ENCODE results near the gene BCL7C. TPM values are rescaled to one million over a fixed set of nuclear protein-coding genes. Genes with fewer than 3 reads are reported as not detected.

The BCL7C gene
- total RNA-seq, 1 experiment from 2014 or later: 44.9 TPM

GRCh38 chr16:30844671-30845449, 49.0 kb downstream of the BCL7C start:
- H3K79me2 ChIP-seq (ENCODE audit: insufficient read depth, low read length): no peaks in the 10 kb centered on the region
- no TSS peak for BruUV-seq (replicated peaks)
- ATAC-seq (peak; percentile 93), DNase-seq (ENCODE audit: low read depth, low spot score) (peak; percentile 71)
- ChIA-PET CTCF (interaction anchor here (0.6 to 1.6 kb wide), 14 partner anchors 14 to 171 kb away, joined by 3 to 13 read pairs (median 4); partner anchors contain the start of gene CTF1), POLR2A (interaction anchor here (0.7 to 1.5 kb wide), 3 partner anchors 39 to 95 kb away, joined by 3 to 4 read pairs (median 3); no protein-coding TSS in a partner anchor), RAD21 (ENCODE audit: low non-redundant PET in 1 of 2, low total read pairs in 2 of 2, uncharacterized antibody in 2 of 2, unreplicated experiment in 2 of 2) (interaction anchor here (0.7 to 1.7 kb wide), 5 partner anchors 57 to 503 kb away, joined by 3 to 5 read pairs (median 4); no protein-coding TSS in a partner anchor)
- no peak overlapping the region for H2AFZ ChIP-seq (ENCODE audit: low read depth, low read length, poor library complexity, severe bottlenecking)
- no peak overlapping the region for H3K4me3 ChIP-seq (replicated peaks in 1 of 2; ENCODE audit: low read depth in 1 of 2, low read length in 2 of 2)
- H3K27me3 ChIP-seq (ENCODE audit: insufficient read depth, low read length): no peaks in the 10 kb centered on the region
- H3K9me2 ChIP-seq (ENCODE audit: insufficient read depth): no peaks in the 10 kb centered on the region
- peaks cover 0 to 7% of the 10 kb centered on the region in 2 experiments; a peak in 1 of 4 replicates for H3K4me1 ChIP-seq (ENCODE audit: control insufficient read depth in 1 of 2, insufficient read depth in 2 of 2, low read length in 2 of 2)
- H4K20me1 ChIP-seq (ENCODE audit: insufficient read depth): no peaks in the 10 kb centered on the region
- H3K27ac ChIP-seq (ENCODE audit: low read depth, low read length): no peak overlapping the region
- no peaks in the 10 kb centered on the region for H3K36me3 ChIP-seq (ENCODE audit: control insufficient read depth in 1 of 2, insufficient read depth in 2 of 2, low read length in 2 of 2)
- no peaks in the 10 kb centered on the region for H3K9me3 ChIP-seq (ENCODE audit: control insufficient read depth in 1 of 2, insufficient read depth in 1 of 2, low read depth in 1 of 2, low read length in 2 of 2)
- peak overlapping the region; percentile 14; the same call in 1 of the 2 replicates for H3K4me2 ChIP-seq (ENCODE audit: low read length)
- no peak for TF ChIP-seq TCF7L2 (IDR thresholded peaks at IDR 0.05; ENCODE audit: borderline replicate concordance, extremely low read depth, insufficient read depth, insufficient read length)
- no peak for TF ChIP-seq YY1 (IDR thresholded peaks at IDR 0.05; ENCODE audit: extremely low read depth, insufficient replicate concordance, low read depth, low read length)
- TF ChIP-seq MAX (IDR thresholded peaks at IDR 0.05): no peak
- peak; percentile 84 to 93 (median 90) for TF ChIP-seq CTCF (IDR thresholded peaks at IDR 0.05 in 2 of 3, conservative IDR thresholded peaks at IDR 0.05 in 1 of 3; ENCODE audit: borderline replicate concordance in 1 of 3, insufficient read depth in 1 of 3, low read depth in 2 of 3, low read length in 2 of 3)
- peak; percentile 89 for TF ChIP-seq RAD21 (IDR thresholded peaks at IDR 0.05; ENCODE audit: low read depth)
- no peak for TF ChIP-seq JUND (IDR thresholded peaks at IDR 0.05)
- no peak for TF ChIP-seq SIN3A (IDR thresholded peaks at IDR 0.05; ENCODE audit: low read depth)
- TF ChIP-seq ELF1 (IDR thresholded peaks at IDR 0.05; ENCODE audit: borderline replicate concordance, low read depth): peak; percentile 33; the same call in 1 of the 2 replicates
- TF ChIP-seq CBX3 (IDR thresholded peaks at IDR 0.05; ENCODE audit: low read depth): peak; percentile 54; the same call in 1 of the 2 replicates
- intact Hi-C loops (cut with micrococcal nuclease): loop anchor here (1.0 to 5.0 kb wide), 2 partner anchors 57 to 76 kb away; no protein-coding TSS in a partner anchor
- no peak overlapping the region for H3K9ac ChIP-seq (ENCODE audit: low read length)

All from HCT116 (cell line).